ENCODE results near the gene CFAP119. TPM values are rescaled to one million over a fixed set of nuclear protein-coding genes. Genes with fewer than 3 reads are reported as not detected.

The CFAP119 gene
- total and polyA plus RNA-seq, 2 of the 8 experiments (the other 6 are each of a cell fraction or from before 2014, with no cell fraction given), result 5.6 to 6.0 TPM

DNA sequence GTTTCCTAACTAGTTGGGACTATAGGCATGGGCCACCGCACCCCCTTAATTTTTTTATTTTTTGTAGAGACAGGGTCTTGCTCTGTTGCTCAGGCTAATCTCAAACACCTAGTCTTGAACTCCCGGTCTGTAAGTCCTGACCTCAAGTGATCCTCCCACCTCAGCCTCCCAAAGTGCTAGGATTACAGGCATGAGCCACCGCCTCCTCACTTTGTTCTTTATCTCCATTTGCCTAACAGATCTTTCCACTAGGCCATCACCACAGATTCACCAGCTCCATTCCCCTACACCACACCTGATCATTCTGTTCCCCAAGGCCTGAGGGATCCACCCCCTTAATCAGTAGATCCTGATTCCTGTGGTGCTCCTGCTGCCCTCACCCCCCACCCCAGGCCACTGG lies 32.8 kb upstream of the CFAP119 start:
- Histone ChIP-seq H3K23me2 (ENCODE audit: low read depth, low read length) (no peaks in the 10 kb centered on the region), H3K27ac (ENCODE audit: low read depth, low read length) (no peak overlapping the region), H2BK15ac (ENCODE audit: low read length) (no peak overlapping the region), H2BK12ac (ENCODE audit: low read depth, low read length) (no peak overlapping the region), H3K36me3 (ENCODE audit: control insufficient read depth in 2 of 4, insufficient read depth in 4 of 4, low read length in 3 of 4) (no peaks in the 10 kb centered on the region), H3K4ac (replicated peaks; ENCODE audit: insufficient read length, low read depth, low read length) (no peak overlapping the region), H3K27me3 (replicated peaks in 1 of 4; ENCODE audit: control insufficient read depth in 3 of 4, extremely low read depth in 1 of 4, insufficient read depth in 3 of 4, low read length in 3 of 4) (peaks cover 0 to 3% (median 0%) of the 10 kb centered on the region in 4 experiments; a peak in 2 of 7 replicates), H4K8ac (ENCODE audit: extremely low read depth, insufficient read depth, low read length) (no peak overlapping the region), H3K4me1 (replicated peaks in 1 of 4; ENCODE audit: control insufficient read depth in 3 of 4, insufficient read depth in 4 of 4, low read length in 3 of 4) (no peaks in the 10 kb centered on the region), H2AFZ (ENCODE audit: low read length) (no peak overlapping the region), H3K9me3 (ENCODE audit: insufficient read depth in 2 of 2, low read depth in 1 of 2, low read length in 1 of 2) (no peaks in the 10 kb centered on the region), H4K20me1 (replicated peaks in 1 of 2; ENCODE audit: control insufficient read depth in 1 of 2, insufficient read depth in 2 of 2, low read length in 2 of 2) (no peaks in the 10 kb centered on the region), H2AK5ac (ENCODE audit: low read depth, low read length) (no peak overlapping the region), H3K18ac (ENCODE audit: extremely low read depth, low read length) (no peak overlapping the region), H3K56ac (replicated peaks; ENCODE audit: insufficient read length, low read depth, low read length) (no peak overlapping the region), H3K23ac (ENCODE audit: insufficient read length) (no peak overlapping the region), H3K79me1 (ENCODE audit: low read depth, low read length) (no peaks in the 10 kb centered on the region), H3K9ac (replicated peaks in 1 of 4; ENCODE audit: extremely low read depth in 1 of 4, low read depth in 3 of 4, low read length in 3 of 4) (no peak overlapping the region), H3K4me2 (ENCODE audit: insufficient read depth in 1 of 2, low read depth in 2 of 2, low read length in 2 of 2) (no peak overlapping the region), H3K4me3 (ENCODE audit: extremely low read depth in 1 of 4, insufficient read depth in 2 of 4, low read depth in 3 of 4, low read length in 4 of 4) (no peak overlapping the region), H2BK120ac (replicated peaks; ENCODE audit: low read depth, low read length) (no peak overlapping the region), H4K91ac (replicated peaks; ENCODE audit: insufficient read length, low read length) (no peak overlapping the region), H3K14ac (ENCODE audit: insufficient read length) (no peak overlapping the region), H2BK5ac (ENCODE audit: low read depth, low read length) (no peak overlapping the region), H4K5ac (ENCODE audit: insufficient read length, low read depth, low read length) (no peak overlapping the region), H2BK20ac (ENCODE audit: low read length) (no peak overlapping the region), H3K79me2 (ENCODE audit: control insufficient read depth in 1 of 2, insufficient read depth in 2 of 2, low read length in 2 of 2) (no peaks in the 10 kb centered on the region)
- WGBS, 2 experiments (ENCODE audit: extremely low coverage in 1 of 2, insufficient coverage in 1 of 2, insufficient read length in 1 of 2, insufficient replicate concordance in 2 of 2, low coverage in 1 of 2, low lambda C conversion rate in 2 of 2, missing lambda C conversion rate in 1 of 2), result 92% methylated on average over 3 of the region's 3 CpGs; no CpG with 5 or more reads in 1 of the 2 experiments
- no peak for DNase-seq (ENCODE audit: low read depth in 1 of 2, low spot score in 2 of 2)
- ChIA-PET CTCF (ENCODE audit: partially characterized antibody) (interaction anchor here (0.7 to 3.2 kb wide), 4 partner anchors 9 to 741 kb away, joined by 3 to 21 read pairs (median 4); no protein-coding TSS in a partner anchor), POLR2A (ENCODE audit: partially characterized antibody) (interaction anchor here (1.3 to 1.4 kb wide), 2 partner anchors 17 to 37 kb away, joined by 4 to 5 read pairs; no protein-coding TSS in a partner anchor)
- FAIRE-seq, result no peak
- TF ChIP-seq EP300 (IDR thresholded peaks at IDR 0.05; ENCODE audit: borderline replicate concordance in 1 of 2, low read depth in 2 of 2, low read length in 2 of 2), result no peak
- TF ChIP-seq RBBP5 (IDR thresholded peaks at IDR 0.05; ENCODE audit: borderline replicate concordance, low read depth, low read length), result no peak
- no peak for TF ChIP-seq SIN3A (conservative IDR thresholded peaks at IDR 0.05 in 1 of 2, IDR thresholded peaks at IDR 0.05 in 1 of 2; ENCODE audit: low read depth in 1 of 2, low read length in 2 of 2)
- TF ChIP-seq CHD2 (IDR thresholded peaks at IDR 0.05; ENCODE audit: low read length), result no peak
- TF ChIP-seq, protein P1, sequence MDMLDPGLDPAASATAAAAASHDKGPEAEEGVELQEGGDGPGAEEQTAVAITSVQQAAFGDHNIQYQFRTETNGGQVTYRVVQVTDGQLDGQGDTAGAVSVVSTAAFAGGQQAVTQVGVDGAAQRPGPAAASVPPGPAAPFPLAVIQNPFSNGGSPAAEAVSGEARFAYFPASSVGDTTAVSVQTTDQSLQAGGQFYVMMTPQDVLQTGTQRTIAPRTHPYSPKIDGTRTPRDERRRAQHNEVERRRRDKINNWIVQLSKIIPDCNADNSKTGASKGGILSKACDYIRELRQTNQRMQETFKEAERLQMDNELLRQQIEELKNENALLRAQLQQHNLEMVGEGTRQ (IDR thresholded peaks at IDR 0.05; ENCODE audit: low read length), result no peak

All from H1 (cell line).